A549 (cell line): Measurements from ENCODE around the gene FAM53C. TPM values are rescaled to one million over a fixed set of nuclear protein-coding genes. Genes with fewer than 3 reads are reported as not detected.

ENCODE experiments used
- ATAC-seq, 2 experiments: fragments of 200-7000 bp in 1 of 2; fragments of >200 bp in 1 of 2; cut with Nextera tagmentation in 1 of 2; cut with Tn5 transposase in 1 of 2; 3 replicates each; pipeline versions ENCODE4 v1.8.0 to v1.9.1; 2018 to 2020; ENCODE audit warnings: mild to moderate bottlenecking in 1 of 2, moderate library complexity in 1 of 2
- CTCF ChIA-PET: fragments of 300-600 bp; sonication (Branson Sonifier 250); formaldehyde crosslinking; extraction: SDS; loops from one replicate; lab custom pipeline; 2021; ENCODE audit warnings: antibody characterized with exemption, inconsistent platforms; lab: Yijun Ruan, JAX
- POLR2A ChIA-PET: fragments of 350-600 bp; formaldehyde crosslinking; extraction: SDS; loops from one replicate; lab custom pipeline; 2021; ENCODE audit warnings: antibody characterized with exemption, inconsistent platforms; lab: Yijun Ruan, JAX
- DNase-seq, 2 experiments: peaks; one replicate each; pipeline versions ENCODE4 v3.0.0 to v3.0.0-alpha.2; 2011 to 2016; ENCODE audit warnings: low read depth in 1 of 2, low spot score in 1 of 2
- FAIRE-seq: peaks from 2 replicates; lab custom pipeline; 2011; peaks lifted over from hg19 to GRCh38; lab: Jason Lieb, UNC
- H3K27ac ChIP-seq, 2 experiments: fragments of >200 bp; sonication (Bioruptor Twin); formaldehyde crosslinking; 3 replicates each; pipeline ENCODE4 v1.5.1; 2016 to 2017
- H3K4me1 ChIP-seq: fragments of >200 bp; sonication (Bioruptor Twin); formaldehyde crosslinking; 3 replicates; pipeline ENCODE4 v1.6.1; 2016
- H3K4me2 ChIP-seq: fragments of >200 bp; sonication (Bioruptor Twin); formaldehyde crosslinking; 3 replicates; pipeline ENCODE4 v1.6.1; 2016
- H3K4me3 ChIP-seq: fragments of >200 bp; sonication (Bioruptor Twin); formaldehyde crosslinking; 3 replicates; pipeline ENCODE4 v1.5.1; 2016
- H3K9me3 ChIP-seq: fragments of >200 bp; sonication (Bioruptor Twin); formaldehyde crosslinking; 3 replicates; pipeline ENCODE4 v1.6.1; 2016
- BHLHE40 ChIP-seq: IDR thresholded peaks from 2 replicates; pipeline ENCODE4 v1.6.1; 2012; ENCODE audit warnings: low read depth, low read length, inconsistent platforms
- CBX8 ChIP-seq: fragments of 200-600 bp; sonication (generic); IDR thresholded peaks from 2 replicates; pipeline ENCODE4 v1.6.1; 2016
- CHD2 ChIP-seq: fragments of 150-350 bp; IDR thresholded peaks from 2 replicates; pipeline ENCODE4 v1.6.1; 2014; ENCODE audit warnings: low read length; ENCODE audit not compliant: partially characterized antibody
- ESRRA ChIP-seq: fragments of 150-350 bp; IDR thresholded peaks from 2 replicates; pipeline ENCODE4 v1.6.1; 2014; ENCODE audit warnings: mild to moderate bottlenecking, low read length, borderline replicate concordance
- HMGXB4 ChIP-seq: fragments of 250-450 bp; sonication (Bioruptor Pico); IDR thresholded peaks from 2 replicates; pipeline ENCODE4 v1.5.0; 2021; ENCODE audit warnings: mild to moderate bottlenecking, moderate library complexity, borderline replicate concordance
- HOXA7 ChIP-seq: fragments of 250-450 bp; sonication (Bioruptor Pico); IDR thresholded peaks from 2 replicates; pipeline ENCODE4 v1.5.0; 2020; ENCODE audit warnings: mild to moderate bottlenecking, moderate library complexity
- HOXB5 ChIP-seq: fragments of 250-450 bp; sonication (Bioruptor Pico); IDR thresholded peaks from 2 replicates; pipeline ENCODE4 v1.5.0; 2020; ENCODE audit warnings: mild to moderate bottlenecking, moderate library complexity
- KDM1A ChIP-seq: fragments of 200-600 bp; sonication (generic); IDR thresholded peaks from 2 replicates; pipeline ENCODE4 v1.6.1; 2016; ENCODE audit warnings: low read depth, mild to moderate bottlenecking
- KDM5A ChIP-seq: fragments of 200-600 bp; sonication (generic); IDR thresholded peaks from 2 replicates; pipeline ENCODE4 v1.6.1; 2016; ENCODE audit warnings: antibody characterized with exemption, mild to moderate bottlenecking
- MAX ChIP-seq: IDR thresholded peaks from 2 replicates; pipeline ENCODE4 v1.6.1; 2012
- PBX3 ChIP-seq: IDR thresholded peaks from 2 replicates; pipeline ENCODE4 v1.6.1; 2012
- RCOR1 ChIP-seq: fragments of 150-350 bp; IDR thresholded peaks from 2 replicates; pipeline ENCODE4 v1.6.1; 2014; ENCODE audit warnings: antibody characterized with exemption, low read length, low read depth
- RFX5 ChIP-seq: fragments of 450-650 bp; IDR thresholded peaks from 2 replicates; pipeline ENCODE4 v1.7.1; 2014; ENCODE audit warnings: antibody characterized with exemption, mild to moderate bottlenecking, moderate library complexity
- RNF2 ChIP-seq: fragments of 200-600 bp; sonication (generic); IDR thresholded peaks from 2 replicates; pipeline ENCODE4 v1.6.1; 2016; ENCODE audit warnings: low read depth, mild to moderate bottlenecking, antibody characterized with exemption, moderate library complexity, borderline replicate concordance
- TP53 ChIP-seq: fragments of 250-450 bp; sonication (Bioruptor Pico); IDR thresholded peaks from 2 replicates; pipeline ENCODE4 v1.5.0; 2021; ENCODE audit warnings: mild to moderate bottlenecking, moderate library complexity
- ZC3H11A ChIP-seq: fragments of 450-650 bp; IDR thresholded peaks from 2 replicates; pipeline ENCODE4 v1.6.1; 2014; ENCODE audit warnings: antibody characterized with exemption, mild to moderate bottlenecking
- WGBS: methylation state at CpG from one replicate; pipeline ENCODE4 v1.1.6; 2017; ENCODE audit errors: missing lambda C conversion rate; 5-methylcytosine and 5-hydroxymethylcytosine counted together
- polyA plus RNA-seq, 4 experiments: library from polyadenylated mRNA; depleted of rRNA in 3 of 4; stranded (reverse); fragments of >200 nt; fragmentation: RNase III in 1 of 4; extraction: RNeasy Plus Mini Kit Qiagen cat#74134 plus additional on column Dnase treatment in 1 of 4; gene quantifications; 2 replicates in 3 of 4; 3 replicates in 1 of 4; pipeline ENCODE4 v1.2.3, GENCODE V29; 2011 to 2017
- TF ChIP-seq, protein P1 (sequence below): fragments of >200 bp; sonication (Bioruptor Twin); formaldehyde crosslinking; IDR thresholded peaks from 3 replicates; pipeline ENCODE4 v1.6.1; 2016
- TF ChIP-seq, protein P2 (sequence below): fragments of 200-600 bp; sonication (generic); IDR thresholded peaks from 2 replicates; pipeline ENCODE4 v1.6.1; 2016; ENCODE audit warnings: antibody characterized with exemption, mild to moderate bottlenecking, moderate library complexity

FAM53C gene
- polyA plus RNA-seq, 2 of the 4 experiments (the other 2 are of a cell fraction): 24.7 to 24.9 TPM

DNA sequence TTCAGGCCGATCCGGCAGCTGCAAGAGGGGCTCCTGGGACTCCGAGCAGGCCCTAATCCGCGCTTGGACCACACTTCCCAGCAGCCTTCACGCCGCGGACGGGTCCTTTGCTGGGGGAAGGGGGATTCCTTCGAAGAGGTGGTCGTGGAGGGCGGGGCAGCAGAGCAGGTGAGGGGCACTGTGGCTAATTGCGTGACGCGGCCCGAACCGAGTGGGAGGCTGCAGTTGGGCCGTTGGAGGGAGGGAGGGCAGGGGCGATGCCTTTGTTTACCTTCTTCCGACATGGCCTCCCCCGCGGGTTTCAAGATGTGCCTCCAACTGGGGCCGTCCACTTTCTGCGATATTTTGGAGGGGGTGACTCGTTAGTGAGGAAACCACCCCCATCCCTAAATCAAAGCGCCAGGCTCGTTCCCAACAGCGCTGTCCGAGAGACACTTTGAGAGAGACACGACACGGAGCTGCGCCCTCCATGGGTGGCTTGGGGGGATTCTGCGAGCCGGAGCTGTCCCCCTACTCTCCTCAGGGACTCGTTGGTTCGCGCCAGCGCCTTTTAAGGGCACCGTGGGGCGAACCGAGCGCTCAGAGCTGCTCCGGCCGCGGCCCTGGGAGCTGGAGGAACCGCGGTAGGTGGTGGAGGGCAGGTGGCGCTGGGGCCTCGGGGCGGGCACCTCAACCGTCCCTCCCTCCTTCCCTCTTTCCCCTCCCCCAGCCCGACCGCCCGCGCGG, at the start of gene FAM53C (continued):
- no peak for TF ChIP-seq RCOR1
- TF ChIP-seq PBX3: peak; percentile 62; the same call in 1 of the 2 replicates
- TF ChIP-seq RFX5: no peak
- peak; percentile 88; the same call in 1 of the 2 replicates for TF ChIP-seq TP53 (CRISPR knock-in tag)
- TF ChIP-seq HOXA7: peak; percentile 87; the same call in 1 of the 2 replicates
- peak; percentile 76 for TF ChIP-seq MAX

GRCh38 chr5:138289296-138289695, 48.8 kb upstream of the FAM53C start:
- Histone ChIP-seq H3K4me2 (no peak overlapping the region), H3K4me1 (peaks cover 9% of the 10 kb centered on the region; the same call in 2 of the 3 replicates), H3K4me3 (no peak overlapping the region), H3K27ac (no peak overlapping the region), H3K9me3 (no peaks in the 10 kb centered on the region)
- POLR2A ChIA-PET: interaction anchor here (1.5 kb wide), 1 partner anchor 76 kb away, joined by 4 read pairs; the partner anchor contains the start of gene CDC23
- no peak for DNase-seq
- CTCF ChIA-PET: interaction anchor here (0.6 to 1.5 kb wide), 2 partner anchors 28 to 109 kb away, joined by 3 read pairs; no protein-coding TSS in a partner anchor
- 83% methylated on average over 3 of the region's 3 CpGs for WGBS
- no peak for ATAC-seq
- FAIRE-seq: no peak
- no peak for TF ChIP-seq HOXB5 (CRISPR knock-in tag)
- no peak for TF ChIP-seq BHLHE40
- TF ChIP-seq RNF2: no peak
- TF ChIP-seq, protein P1, sequence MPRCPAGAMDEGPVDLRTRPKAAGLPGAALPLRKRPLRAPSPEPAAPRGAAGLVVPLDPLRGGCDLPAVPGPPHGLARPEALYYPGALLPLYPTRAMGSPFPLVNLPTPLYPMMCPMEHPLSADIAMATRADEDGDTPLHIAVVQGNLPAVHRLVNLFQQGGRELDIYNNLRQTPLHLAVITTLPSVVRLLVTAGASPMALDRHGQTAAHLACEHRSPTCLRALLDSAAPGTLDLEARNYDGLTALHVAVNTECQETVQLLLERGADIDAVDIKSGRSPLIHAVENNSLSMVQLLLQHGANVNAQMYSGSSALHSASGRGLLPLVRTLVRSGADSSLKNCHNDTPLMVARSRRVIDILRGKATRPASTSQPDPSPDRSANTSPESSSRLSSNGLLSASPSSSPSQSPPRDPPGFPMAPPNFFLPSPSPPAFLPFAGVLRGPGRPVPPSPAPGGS: no peak
- no peak for TF ChIP-seq ZC3H11A
- TF ChIP-seq RCOR1: no peak
- TF ChIP-seq, protein P2, sequence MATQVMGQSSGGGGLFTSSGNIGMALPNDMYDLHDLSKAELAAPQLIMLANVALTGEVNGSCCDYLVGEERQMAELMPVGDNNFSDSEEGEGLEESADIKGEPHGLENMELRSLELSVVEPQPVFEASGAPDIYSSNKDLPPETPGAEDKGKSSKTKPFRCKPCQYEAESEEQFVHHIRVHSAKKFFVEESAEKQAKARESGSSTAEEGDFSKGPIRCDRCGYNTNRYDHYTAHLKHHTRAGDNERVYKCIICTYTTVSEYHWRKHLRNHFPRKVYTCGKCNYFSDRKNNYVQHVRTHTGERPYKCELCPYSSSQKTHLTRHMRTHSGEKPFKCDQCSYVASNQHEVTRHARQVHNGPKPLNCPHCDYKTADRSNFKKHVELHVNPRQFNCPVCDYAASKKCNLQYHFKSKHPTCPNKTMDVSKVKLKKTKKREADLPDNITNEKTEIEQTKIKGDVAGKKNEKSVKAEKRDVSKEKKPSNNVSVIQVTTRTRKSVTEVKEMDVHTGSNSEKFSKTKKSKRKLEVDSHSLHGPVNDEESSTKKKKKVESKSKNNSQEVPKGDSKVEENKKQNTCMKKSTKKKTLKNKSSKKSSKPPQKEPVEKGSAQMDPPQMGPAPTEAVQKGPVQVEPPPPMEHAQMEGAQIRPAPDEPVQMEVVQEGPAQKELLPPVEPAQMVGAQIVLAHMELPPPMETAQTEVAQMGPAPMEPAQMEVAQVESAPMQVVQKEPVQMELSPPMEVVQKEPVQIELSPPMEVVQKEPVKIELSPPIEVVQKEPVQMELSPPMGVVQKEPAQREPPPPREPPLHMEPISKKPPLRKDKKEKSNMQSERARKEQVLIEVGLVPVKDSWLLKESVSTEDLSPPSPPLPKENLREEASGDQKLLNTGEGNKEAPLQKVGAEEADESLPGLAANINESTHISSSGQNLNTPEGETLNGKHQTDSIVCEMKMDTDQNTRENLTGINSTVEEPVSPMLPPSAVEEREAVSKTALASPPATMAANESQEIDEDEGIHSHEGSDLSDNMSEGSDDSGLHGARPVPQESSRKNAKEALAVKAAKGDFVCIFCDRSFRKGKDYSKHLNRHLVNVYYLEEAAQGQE: no peak
- no peak for TF ChIP-seq CBX8

GRCh38 chr5:138303372-138303771, 34.7 kb upstream of the FAM53C start:
- ChIA-PET POLR2A (no interaction called here), CTCF (interaction anchor here (1.0 kb wide), 1 partner anchor 49 kb away, joined by 5 read pairs; no protein-coding TSS in a partner anchor)
- H3K4me2 ChIP-seq: no peak overlapping the region
- H3K27ac ChIP-seq: no peak overlapping the region
- no peaks in the 10 kb centered on the region for H3K4me1 ChIP-seq
- DNase-seq: no peak
- peak in 1 of 2 experiments; percentile 37; a peak in 2 of 6 replicates for ATAC-seq
- H3K4me3 ChIP-seq: no peak overlapping the region
- FAIRE-seq: no peak
- 65% methylated on average over 6 of the region's 6 CpGs for WGBS
- TF ChIP-seq HMGXB4: no peak
- TF ChIP-seq KDM1A: no peak
- no peak for TF ChIP-seq TP53 (CRISPR knock-in tag)
- no peak for TF ChIP-seq CHD2
- no peak for TF ChIP-seq KDM5A
- TF ChIP-seq ESRRA: no peak
- H3K9me3 ChIP-seq: no peaks in the 10 kb centered on the region
